ENCODE measurements around the gene XXYLT1. TPM values are rescaled to one million over a fixed set of nuclear protein-coding genes. Genes with fewer than 3 reads are reported as not detected.

XXYLT1 gene
- total and polyA plus RNA-seq, 9 of the 15 experiments (the other 6 are each of a cell fraction or from before 2014, with no cell fraction given), result 1.9 to 18.9 (median 15.0) TPM

DNA sequence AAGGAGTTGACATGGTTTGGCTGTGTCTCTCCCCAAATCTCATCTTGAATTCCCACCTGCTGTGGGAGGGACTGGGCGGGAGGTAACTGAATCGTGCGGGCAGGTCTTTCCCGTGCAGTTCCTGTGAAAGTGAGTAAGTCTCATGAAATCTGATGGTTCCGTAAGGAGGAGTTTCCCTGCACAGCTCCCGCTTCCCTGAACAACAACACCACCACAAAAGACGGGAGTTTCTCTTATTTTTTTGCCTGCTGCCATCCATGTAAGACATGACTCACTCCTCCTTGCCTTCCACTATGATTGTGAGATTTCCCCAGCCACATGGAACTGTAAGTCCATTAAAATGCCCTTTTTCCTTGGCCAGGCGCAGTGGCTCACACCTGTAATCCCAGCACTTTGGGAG is 22.7 kb downstream of the XXYLT1 start:
- CTCF ChIA-PET (ENCODE audit: low intra/inter-chr PET ratio), result no interaction called here
- 77% methylated on average over 8 of the region's 8 CpGs for WGBS (ENCODE audit: insufficient coverage, low coverage, missing lambda C conversion rate)
- Histone ChIP-seq H3K9me3 (replicated peaks; ENCODE audit: control insufficient read depth, insufficient read depth, low read depth, low read length) (0 out of 2 replicates have a peak, but pooled peaks cover 3% of the 10 kb centered on the region), H3K4me3 (no peak overlapping the region), H4K20me1 (replicated peaks; ENCODE audit: control insufficient read depth, insufficient read depth, low read length) (no peaks in the 10 kb centered on the region), H3K79me2 (ENCODE audit: control insufficient read depth, insufficient read depth, low read length) (no peaks in the 10 kb centered on the region), H3K4me2 (ENCODE audit: insufficient read depth, low read length) (no peak overlapping the region), H3K36me3 (ENCODE audit: control insufficient read depth, insufficient read depth, low read length) (no peaks in the 10 kb centered on the region; the same call in 2 of the 3 replicates), H3K27ac (ENCODE audit: extremely low read depth, low read depth, low read length) (no peak overlapping the region), H3K4me1 (replicated peaks in 1 of 2; ENCODE audit: control insufficient read depth in 2 of 2, insufficient read depth in 2 of 2, low read length in 2 of 2) (peaks cover 3 to 10% of the 10 kb centered on the region in 2 experiments; a peak in 3 of 5 replicates), H3K27me3 (ENCODE audit: control insufficient read depth in 2 of 2, insufficient read depth in 2 of 2, low read length in 2 of 2) (no peaks in the 10 kb centered on the region), H3K9ac (ENCODE audit: insufficient read depth in 1 of 2, low read depth in 2 of 2, low read length in 2 of 2) (no peak overlapping the region), H3K9me1 (ENCODE audit: control insufficient read depth, insufficient read depth, low read length) (no peaks in the 10 kb centered on the region), H2AFZ (ENCODE audit: low read depth, low read length) (no peak overlapping the region)
- TF ChIP-seq CHCHD3 (CRISPR knock-in tag; IDR thresholded peaks at IDR 0.05), result no peak
- TF ChIP-seq ZNF431 (CRISPR knock-in tag; IDR thresholded peaks at IDR 0.05), result peak; percentile 96
- TF ChIP-seq ZNF512 (tag; IDR thresholded peaks at IDR 0.05), result no peak
- no peak for TF ChIP-seq ZC3H11A (IDR thresholded peaks at IDR 0.05; ENCODE audit: low read depth, low read length)
- no peak for TF ChIP-seq ZNF224 (CRISPR knock-in tag; IDR thresholded peaks at IDR 0.05)
- TF ChIP-seq ZKSCAN8 (CRISPR knock-in tag; IDR thresholded peaks at IDR 0.05), result no peak
- TF ChIP-seq HBP1 (CRISPR knock-in tag; IDR thresholded peaks at IDR 0.05), result no peak
- TF ChIP-seq GATA2 (CRISPR knock-in tag; IDR thresholded peaks at IDR 0.05), result 0 out of 2 replicates have a peak, but pooled peaks have one; percentile 7
- intact Hi-C loops (cut with micrococcal nuclease), result no loop called here
- no peak for FAIRE-seq
- POLR2A ChIA-PET, result no interaction called here
- no peak for ATAC-seq
- in situ Hi-C loops (cut with MboI), result no loop called here
- BruUV-seq (replicated peaks), result no TSS peak
- DNase-seq (ENCODE audit: extremely low read depth in 1 of 4, low spot score in 3 of 4), result no peak

Measured in K562 (cell line).